K562 (cell line): ENCODE measurements around the gene FAM131C. TPM values are rescaled to one million over a fixed set of nuclear protein-coding genes. Genes with fewer than 3 reads are reported as not detected.

Source experiments
- ASH1L ChIP-seq: fragments of 450-650 bp; IDR thresholded peaks from 2 replicates; pipeline ENCODE4 v1.6.1; 2018; ENCODE audit warnings: borderline replicate concordance, mild to moderate bottlenecking, low read depth; ENCODE audit not compliant: partially characterized antibody
- ATF4 ChIP-seq: fragments of 450-650 bp; formaldehyde crosslinking; IDR thresholded peaks from 2 replicates; pipeline ENCODE4 v1.4.0; 2022; ENCODE audit warnings: mild to moderate bottlenecking, moderate library complexity
- CC2D1A ChIP-seq: fragments of 450-650 bp; IDR thresholded peaks from 2 replicates; pipeline ENCODE4 v1.6.1; 2017; ENCODE audit warnings: mild to moderate bottlenecking
- JUND ChIP-seq, 2 experiments: IDR thresholded peaks; 2 replicates in 1 of 2; 3 replicates in 1 of 2; pipeline ENCODE4 v1.6.1; 2011; ENCODE audit warnings: borderline replicate concordance in 2 of 2, low read depth in 2 of 2, low read length in 2 of 2, improper control_type of control experiment in 1 of 2, missing biosample characterization in 1 of 2, missing genetic modification characterization in 1 of 2, missing genetic modification reagents in 1 of 2
- NBN ChIP-seq: fragments of 450-650 bp; IDR thresholded peaks from 2 replicates; pipeline ENCODE4 v1.6.1; 2016; ENCODE audit warnings: low read depth, mild to moderate bottlenecking
- NEUROD1 ChIP-seq: fragments of 150-350 bp; IDR thresholded peaks from 2 replicates; pipeline ENCODE4 v1.6.1; 2014; ENCODE audit warnings: borderline replicate concordance, low read length, low read depth; ENCODE audit not compliant: partially characterized antibody
- RBM25 ChIP-seq: fragments of 200-400 bp; formaldehyde crosslinking; IDR thresholded peaks from 2 replicates; pipeline ENCODE4 v1.6.1; 2018; ENCODE audit warnings: low read length, low read depth, moderate library complexity; ENCODE audit not compliant: severe bottlenecking
- TAF15 ChIP-seq: fragments of 200-400 bp; formaldehyde crosslinking; IDR thresholded peaks from 2 replicates; pipeline ENCODE4 v1.6.1; 2017; ENCODE audit warnings: mild to moderate bottlenecking, low read depth, low read length, moderate library complexity
- VEZF1 ChIP-seq: fragments of 200-800 bp; sonication (Bioruptor generic); IDR thresholded peaks from 2 replicates; pipeline ENCODE4 v1.6.1; 2017; ENCODE audit warnings: missing genetic modification characterization, missing compliant biosample characterization
- WHSC1 ChIP-seq: IDR thresholded peaks from one replicate; pipeline ENCODE4 v1.6.1; 2012; ENCODE audit warnings: low read length, control low read depth, inconsistent platforms
- ZBTB9 ChIP-seq: fragments of 450-650 bp; formaldehyde crosslinking; IDR thresholded peaks from 2 replicates; pipeline ENCODE4 v1.4.0; 2020; ENCODE audit warnings: mild to moderate bottlenecking, moderate library complexity
- ZNF12 ChIP-seq: sonication (generic); formaldehyde crosslinking; IDR thresholded peaks from 2 replicates; pipeline ENCODE4 v1.4.0; 2020; ENCODE audit warnings: mild to moderate bottlenecking, missing genetic modification reagents
- ZNF274 ChIP-seq: IDR thresholded peaks from 2 replicates; pipeline ENCODE4 v1.6.1; 2011; ENCODE audit warnings: low read depth, mild to moderate bottlenecking, low read length, moderate library complexity, borderline replicate concordance
- ZNF324 ChIP-seq: fragments of 250-450 bp; sonication (Bioruptor Pico); IDR thresholded peaks from 2 replicates; pipeline ENCODE4 v1.4.0; 2020; ENCODE audit warnings: mild to moderate bottlenecking
- ZNF398 ChIP-seq: fragments of 250-450 bp; sonication (Bioruptor Pico); IDR thresholded peaks from 2 replicates; pipeline ENCODE4 v1.8.0; 2021; ENCODE audit warnings: moderate library complexity, mild to moderate bottlenecking, inconsistent platforms
- ZNF561 ChIP-seq: fragments of 450-650 bp; formaldehyde crosslinking; conservative IDR thresholded peaks from 2 replicates; pipeline ENCODE4 v1.4.0; 2020; ENCODE audit warnings: mild to moderate bottlenecking, moderate library complexity
- ZNF592 ChIP-seq: fragments of 450-650 bp; IDR thresholded peaks from 2 replicates; pipeline ENCODE4 v1.6.1; 2017; ENCODE audit warnings: antibody characterized with exemption, mild to moderate bottlenecking
- polyA plus RNA-seq, 8 experiments: library from polyadenylated mRNA; depleted of rRNA in 4 of 8; stranded (reverse) in 5 of 8; unstranded in 3 of 8; fragments of >200 nt; fragmentation: Nextera tagmentation in 2 of 8; fragmentation: Illumina TruSeq in 1 of 8; extraction: Ambion mirVana in 2 of 8; extraction: Trizol in 1 of 8; gene quantifications; 2 replicates each; pipeline versions ENCODE4 v1.2.1 to v1.2.3, GENCODE V29; 2011 to 2014; ENCODE audit warnings: inconsistent platforms in 1 of 8, missing spikeins in 1 of 8
- total RNA-seq, 7 experiments: library from RNA; depleted of rRNA in 6 of 7; stranded (reverse); fragments of >200 nt in 6 of 7; fragmentation: Illumina TruSeq in 2 of 7; extraction: Trizol in 2 of 7; gene quantifications; 2 replicates each; pipeline versions ENCODE4 v1.2.1 to v1.2.3, GENCODE V29; 2011 to 2021; ENCODE audit warnings: low replicate concordance in 1 of 7

FAM131C gene
- total and polyA plus RNA-seq, 9 of the 15 experiments (the other 6 are each of a cell fraction or from before 2014, with no cell fraction given), result 0.10 to 0.29 (median 0.16) TPM; not detected in 6

- no peak for TF ChIP-seq TAF15
- TF ChIP-seq RBM25, result no peak
- TF ChIP-seq NBN, result no peak; the same call in 1 of the 2 replicates
- TF ChIP-seq JUND (IDR thresholded peaks at IDR 0.05; ENCODE audit: borderline replicate concordance, low read depth, low read length), result peak; percentile 65; the same call in 1 of the 2 replicates
- no peak; the same call in 2 of the 3 replicates for TF ChIP-seq JUND (tag; IDR thresholded peaks at IDR 0.05; ENCODE audit: borderline replicate concordance, low read depth, low read length)
- no peak for TF ChIP-seq ZBTB9 (CRISPR knock-in tag)
- no peak for TF ChIP-seq ZNF398
- no peak for TF ChIP-seq ZNF274
- no peak for TF ChIP-seq ZNF324 (CRISPR knock-in tag)
- no peak for TF ChIP-seq ZNF592
- peak; percentile 78 for TF ChIP-seq VEZF1
- TF ChIP-seq CC2D1A, result peak; percentile 94
- no peak for TF ChIP-seq ATF4
- no peak for TF ChIP-seq ZNF561
- no peak for TF ChIP-seq ZNF12 (CRISPR knock-in tag)
- no peak for TF ChIP-seq ASH1L
- peak; percentile 66 for TF ChIP-seq NEUROD1
- TF ChIP-seq WHSC1, result no peak
Observed at GRCh38 chr1:16032388-16033102, 40.9 kb downstream of the FAM131C start (continued).
